ENCODE results near the gene CLEC17A. TPM values are rescaled to one million over a fixed set of nuclear protein-coding genes. Genes with fewer than 3 reads are reported as not detected.
"Not testable (repeated sequence)": the region's sequence is repeated elsewhere in the genome, so short reads cannot be mapped to it uniquely, and the experiment has no call there.

CLEC17A gene
- total and polyA plus RNA-seq, 2 of the 13 experiments (the other 11 are each of a cell fraction or from before 2014, with no cell fraction given): not detected

GRCh38 chr19:14551134-14552005 lies 31.5 kb upstream of the CLEC17A start (continued):
- peak; percentile 33; the same call in 1 of the 2 replicates for TF ChIP-seq ZBTB34 (CRISPR knock-in tag; IDR thresholded peaks at IDR 0.05)
- 0 out of 2 replicates have a peak, but pooled peaks have one; percentile 47 for TF ChIP-seq ZNF280D (CRISPR knock-in tag; IDR thresholded peaks at IDR 0.05)
- peak; percentile 74 for TF ChIP-seq ZNF770 (CRISPR knock-in tag; IDR thresholded peaks at IDR 0.05)
- peak; percentile 33; the same call in 1 of the 2 replicates for TF ChIP-seq TBX2 (CRISPR knock-in tag; IDR thresholded peaks at IDR 0.05; ENCODE audit: borderline replicate concordance)
- not testable (repeated sequence) for TF ChIP-seq FOXP1 (IDR thresholded peaks at IDR 0.05)
- TF ChIP-seq FOXP1 (CRISPR knock-in tag; IDR thresholded peaks at IDR 0.05): peak; percentile 55; the same call in 1 of the 2 replicates
- TF ChIP-seq PITX1 (CRISPR knock-in tag; IDR thresholded peaks at IDR 0.05): 0 out of 2 replicates have a peak, but pooled peaks have one; percentile 18
- TF ChIP-seq ZNF512 (CRISPR knock-in tag; IDR thresholded peaks at IDR 0.05): peak; percentile 70
- TF ChIP-seq BORCS8-MEF2B (CRISPR knock-in tag; IDR thresholded peaks at IDR 0.05): 0 out of 2 replicates have a peak, but pooled peaks have one; percentile 49
- TF ChIP-seq ZNF580 (CRISPR knock-in tag; IDR thresholded peaks at IDR 0.05; ENCODE audit: borderline replicate concordance, low read depth): peak; percentile 50; the same call in 1 of the 2 replicates
- TF ChIP-seq ZNF687 (CRISPR knock-in tag; IDR thresholded peaks at IDR 0.05): peak; percentile 78
- TF ChIP-seq KDM6A (CRISPR knock-in tag; IDR thresholded peaks at IDR 0.05; ENCODE audit: low read depth): 0 out of 2 replicates have a peak, but pooled peaks have one; percentile 36
- peak; percentile 94 for TF ChIP-seq ZNF768 (CRISPR knock-in tag; IDR thresholded peaks at IDR 0.05)
- TF ChIP-seq FOXO1 (CRISPR knock-in tag; IDR thresholded peaks at IDR 0.05): peak; percentile 80
- peak; percentile 24 for TF ChIP-seq ASH2L (IDR thresholded peaks at IDR 0.05; ENCODE audit: insufficient read length, low read depth, low read length)
